Endothelial cell of umbilical vein (primary cell): ENCODE results near the gene COLGALT1. TPM values are rescaled to one million over a fixed set of nuclear protein-coding genes. Genes with fewer than 3 reads are reported as not detected.

Experiments used
- BruUV-seq: library from RNA; stranded (reverse); fragments of 400-500 nt; replicated peaks from 2 replicates; lab custom pipeline; 2021; lab: Mats Ljungman, UMichigan
- CTCF ChIA-PET: fragments of 300-600, 350-600 bp; sonication (Branson Sonifier 250); formaldehyde crosslinking; loops from one replicate; lab custom pipeline; 2021; ENCODE audit warnings: antibody characterized with exemption, inconsistent platforms; lab: Charles Lee
- POLR2A ChIA-PET: fragments of 300-600, 350-600 bp; sonication (Branson Sonifier 250); formaldehyde crosslinking; loops from one replicate; lab custom pipeline; 2021; ENCODE audit warnings: antibody characterized with exemption, inconsistent platforms; lab: Charles Lee
- DNase-seq: peaks from one replicate; pipeline ENCODE4 v3.0.0-alpha.2; 2011; ENCODE audit warnings: low read depth, low spot score
- FAIRE-seq: peaks from 2 replicates; lab custom pipeline; 2011; peaks lifted over from hg19 to GRCh38; lab: Jason Lieb, UNC
- H2AFZ ChIP-seq: 2 replicates; pipeline ENCODE4 v1.6.0; 2012; ENCODE audit warnings: low read depth, low read length, control low read depth, inconsistent platforms
- H3K27ac ChIP-seq: 2 replicates; pipeline ENCODE4 v1.5.1; 2011; ENCODE audit warnings: low read depth, mild to moderate bottlenecking, control low read depth, low read length, moderate library complexity; ENCODE audit not compliant: insufficient read depth
- H3K27me3 ChIP-seq, 2 experiments: 2 replicates each; pipeline versions ENCODE4 v1.6.0 to v1.6.1; 2011; ENCODE audit warnings: low read length in 2 of 2, mixed read lengths in 1 of 2; ENCODE audit not compliant: control insufficient read depth in 2 of 2, insufficient read depth in 2 of 2
- H3K36me3 ChIP-seq, 2 experiments: 2 replicates in 1 of 2; 3 replicates in 1 of 2; pipeline ENCODE4 v1.5.1; 2011; ENCODE audit warnings: low read length in 2 of 2, mild to moderate bottlenecking in 1 of 2, moderate library complexity in 1 of 2; ENCODE audit not compliant: control insufficient read depth in 2 of 2, insufficient read depth in 2 of 2; ENCODE audit errors: extremely low read depth in 1 of 2
- H3K4me1 ChIP-seq: 3 replicates; pipeline ENCODE4 v1.5.1; 2011; ENCODE audit warnings: mild to moderate bottlenecking, low read length; ENCODE audit not compliant: control insufficient read depth, insufficient read depth; ENCODE audit errors: extremely low read depth
- H3K4me2 ChIP-seq: 2 replicates; pipeline ENCODE4 v1.6.1; 2011; ENCODE audit warnings: low read length, control low read depth, mixed read lengths; ENCODE audit not compliant: insufficient read depth
- H3K4me3 ChIP-seq, 3 experiments: fragments of 200-600 bp in 1 of 3; sonication (generic), shearing (Covaris generic) in 1 of 3; replicated peaks in 1 of 3; 2 replicates each; pipeline ENCODE4 v1.5.1; 2011 to 2016; ENCODE audit warnings: control low read depth in 3 of 3, low read length in 3 of 3, mild to moderate bottlenecking in 2 of 3, inconsistent platforms in 1 of 3, low read depth in 1 of 3, moderate library complexity in 1 of 3; ENCODE audit not compliant: insufficient read depth in 1 of 3
- H3K79me2 ChIP-seq: 2 replicates; pipeline ENCODE4 v1.6.0; 2012; ENCODE audit warnings: low read length, inconsistent platforms; ENCODE audit not compliant: control insufficient read depth, insufficient read depth
- H3K9ac ChIP-seq: replicated peaks from 2 replicates; pipeline ENCODE3; 2011; ENCODE audit warnings: low read length, control low read depth; ENCODE audit not compliant: insufficient read depth; ENCODE audit errors: extremely low read depth
- H3K9me1 ChIP-seq: replicated peaks from 3 replicates; pipeline ENCODE4 v1.6.0; 2011; ENCODE audit warnings: mild to moderate bottlenecking, low read length; ENCODE audit not compliant: control insufficient read depth, insufficient read depth; ENCODE audit errors: extremely low read depth
- H3K9me3 ChIP-seq: replicated peaks from 2 replicates; pipeline ENCODE4 v1.5.1; 2012; ENCODE audit warnings: low read length, inconsistent platforms; ENCODE audit not compliant: control insufficient read depth, insufficient read depth
- H4K20me1 ChIP-seq: replicated peaks from 2 replicates; pipeline ENCODE3; 2011; ENCODE audit warnings: mild to moderate bottlenecking, low read length; ENCODE audit not compliant: control insufficient read depth, insufficient read depth; ENCODE audit errors: extremely low read depth
- EZH2 ChIP-seq: IDR thresholded peaks from 2 replicates; pipeline ENCODE4 v1.6.1; 2012; ENCODE audit warnings: borderline replicate concordance, low read depth, mild to moderate bottlenecking, moderate library complexity, low read length, inconsistent platforms; ENCODE audit not compliant: severe bottlenecking
- FOS ChIP-seq: IDR thresholded peaks from 2 replicates; pipeline ENCODE4 v1.6.1; 2011; ENCODE audit warnings: mild to moderate bottlenecking, low read length, moderate library complexity, borderline replicate concordance; ENCODE audit not compliant: insufficient read depth
- GATA2 ChIP-seq: IDR thresholded peaks from 2 replicates; pipeline ENCODE4 v1.7.0; 2011; ENCODE audit warnings: low read depth, mild to moderate bottlenecking, moderate library complexity, mixed read lengths, low read length; ENCODE audit not compliant: insufficient read length, insufficient read depth
- JUN ChIP-seq: IDR thresholded peaks from 2 replicates; pipeline ENCODE4 v1.6.1; 2011; ENCODE audit warnings: borderline replicate concordance, low read depth; ENCODE audit not compliant: insufficient read length, insufficient read depth
- MYC ChIP-seq: IDR thresholded peaks from one replicate; pipeline ENCODE4 v1.6.1; 2011; ENCODE audit warnings: mild to moderate bottlenecking, low read depth, low read length
- POLR2A ChIP-seq: IDR thresholded peaks from 2 replicates; pipeline ENCODE4 v1.6.1; 2012; ENCODE audit warnings: low read depth, mild to moderate bottlenecking, control low read depth, low read length
- POLR2AphosphoS5 ChIP-seq: IDR thresholded peaks from 2 replicates; pipeline ENCODE4 v1.6.1; 2012; ENCODE audit warnings: low read depth, mild to moderate bottlenecking, control low read depth, low read length, moderate library complexity; ENCODE audit not compliant: insufficient read depth
- dilution Hi-C: fragments of 300-500 bp; cut with MboI; formaldehyde crosslinking; loops from one replicate; pipeline ENCODE4 v1.15.0; 2019; ENCODE audit warnings: low sequenced_read_pairs; ENCODE audit not compliant: extremely low pct_ligation_motif_present
- intact Hi-C: fragments of 100-400 bp; cut with micrococcal nuclease; formaldehyde crosslinking; loops from one replicate; pipeline ENCODE4 v1.10.0; 2022
- polyA plus RNA-seq, 4 experiments: library from polyadenylated mRNA; depleted of rRNA in 3 of 4; stranded (reverse) in 3 of 4; unstranded in 1 of 4; fragments of >200 nt; gene quantifications; 2 replicates each; pipeline versions ENCODE4 v1.2.1 to v1.2.3, GENCODE V29; 2011 to 2012; ENCODE audit warnings: missing spikeins in 1 of 4
- total RNA-seq: library from RNA; stranded (reverse); gene quantifications from 2 replicates; pipeline ENCODE4 v1.2.3, GENCODE V29; 2021
- TF ChIP-seq, protein P1 (sequence below), 2 donors: IDR thresholded peaks; 1 replicate in 1 of 2; 2 replicates in 1 of 2; pipeline ENCODE4 v1.5.1; 2011; ENCODE audit warnings: low read length in 2 of 2, mild to moderate bottlenecking in 2 of 2, moderate library complexity in 2 of 2, control low read depth in 1 of 2, inconsistent platforms in 1 of 2, low read depth in 1 of 2; ENCODE audit not compliant: insufficient read depth in 1 of 2; ENCODE audit errors: extremely low read depth in 1 of 2
- TF ChIP-seq, protein P2 (sequence below): IDR thresholded peaks from 2 replicates; pipeline ENCODE4 v1.6.1; 2011; ENCODE audit not compliant: insufficient read depth, insufficient read length

Gene COLGALT1
- total and polyA plus RNA-seq, 2 donors (not counting 3 experiments of a cell fraction or from before 2014, with no cell fraction given) = 263 to 355 TPM

- no peak overlapping the region for H3K27ac ChIP-seq
- H3K4me1 ChIP-seq = no peaks in the 10 kb centered on the region
- FAIRE-seq (no peak), DNase-seq (no peak)
- H3K79me2 ChIP-seq = no peaks in the 10 kb centered on the region
- dilution Hi-C loops (no loop called here), intact Hi-C loops (no loop called here)
- TF ChIP-seq EZH2 (no peak), JUN (no peak), FOS (no peak), GATA2 (no peak), POLR2A (no peak), POLR2AphosphoS5 (no peak), MYC (no peak)
- TF ChIP-seq, protein P1, sequence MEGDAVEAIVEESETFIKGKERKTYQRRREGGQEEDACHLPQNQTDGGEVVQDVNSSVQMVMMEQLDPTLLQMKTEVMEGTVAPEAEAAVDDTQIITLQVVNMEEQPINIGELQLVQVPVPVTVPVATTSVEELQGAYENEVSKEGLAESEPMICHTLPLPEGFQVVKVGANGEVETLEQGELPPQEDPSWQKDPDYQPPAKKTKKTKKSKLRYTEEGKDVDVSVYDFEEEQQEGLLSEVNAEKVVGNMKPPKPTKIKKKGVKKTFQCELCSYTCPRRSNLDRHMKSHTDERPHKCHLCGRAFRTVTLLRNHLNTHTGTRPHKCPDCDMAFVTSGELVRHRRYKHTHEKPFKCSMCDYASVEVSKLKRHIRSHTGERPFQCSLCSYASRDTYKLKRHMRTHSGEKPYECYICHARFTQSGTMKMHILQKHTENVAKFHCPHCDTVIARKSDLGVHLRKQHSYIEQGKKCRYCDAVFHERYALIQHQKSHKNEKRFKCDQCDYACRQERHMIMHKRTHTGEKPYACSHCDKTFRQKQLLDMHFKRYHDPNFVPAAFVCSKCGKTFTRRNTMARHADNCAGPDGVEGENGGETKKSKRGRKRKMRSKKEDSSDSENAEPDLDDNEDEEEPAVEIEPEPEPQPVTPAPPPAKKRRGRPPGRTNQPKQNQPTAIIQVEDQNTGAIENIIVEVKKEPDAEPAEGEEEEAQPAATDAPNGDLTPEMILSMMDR (IDR thresholded peaks at IDR 0.05; ENCODE audit: extremely low read depth in 1 of 2, insufficient read depth in 1 of 2, low read depth in 1 of 2, low read length in 2 of 2) = no peak
- TF ChIP-seq, protein P2, sequence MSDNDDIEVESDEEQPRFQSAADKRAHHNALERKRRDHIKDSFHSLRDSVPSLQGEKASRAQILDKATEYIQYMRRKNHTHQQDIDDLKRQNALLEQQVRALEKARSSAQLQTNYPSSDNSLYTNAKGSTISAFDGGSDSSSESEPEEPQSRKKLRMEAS = no peak
- no peak overlapping the region for H3K4me3 ChIP-seq
- peaks cover 2 to 3% of the 10 kb centered on the region in 2 experiments for H3K27me3 ChIP-seq
- ChIA-PET CTCF (interaction anchor here (1.2 to 1.5 kb wide), 2 partner anchors 12 to 149 kb away, joined by 3 read pairs; no protein-coding TSS in a partner anchor), POLR2A (no interaction called here)
- no TSS peak for BruUV-seq
- no peaks in the 10 kb centered on the region for H3K36me3 ChIP-seq
- H3K9ac ChIP-seq = no peak overlapping the region
- no peak overlapping the region for H3K4me2 ChIP-seq
- no peaks in the 10 kb centered on the region for H3K9me3 ChIP-seq
- H2AFZ ChIP-seq = no peak overlapping the region
- H4K20me1 ChIP-seq = no peaks in the 10 kb centered on the region
- no peaks in the 10 kb centered on the region for H3K9me1 ChIP-seq
These were observed 61.7 kb downstream of the COLGALT1 start for GRCh38 chr19:17616961-17617806.
